ENCODE results near the gene ATMIN.
A peak's percentile ranks its signal among the peaks of the same experiment; 100 is the strongest.

ATMIN gene, protein sequence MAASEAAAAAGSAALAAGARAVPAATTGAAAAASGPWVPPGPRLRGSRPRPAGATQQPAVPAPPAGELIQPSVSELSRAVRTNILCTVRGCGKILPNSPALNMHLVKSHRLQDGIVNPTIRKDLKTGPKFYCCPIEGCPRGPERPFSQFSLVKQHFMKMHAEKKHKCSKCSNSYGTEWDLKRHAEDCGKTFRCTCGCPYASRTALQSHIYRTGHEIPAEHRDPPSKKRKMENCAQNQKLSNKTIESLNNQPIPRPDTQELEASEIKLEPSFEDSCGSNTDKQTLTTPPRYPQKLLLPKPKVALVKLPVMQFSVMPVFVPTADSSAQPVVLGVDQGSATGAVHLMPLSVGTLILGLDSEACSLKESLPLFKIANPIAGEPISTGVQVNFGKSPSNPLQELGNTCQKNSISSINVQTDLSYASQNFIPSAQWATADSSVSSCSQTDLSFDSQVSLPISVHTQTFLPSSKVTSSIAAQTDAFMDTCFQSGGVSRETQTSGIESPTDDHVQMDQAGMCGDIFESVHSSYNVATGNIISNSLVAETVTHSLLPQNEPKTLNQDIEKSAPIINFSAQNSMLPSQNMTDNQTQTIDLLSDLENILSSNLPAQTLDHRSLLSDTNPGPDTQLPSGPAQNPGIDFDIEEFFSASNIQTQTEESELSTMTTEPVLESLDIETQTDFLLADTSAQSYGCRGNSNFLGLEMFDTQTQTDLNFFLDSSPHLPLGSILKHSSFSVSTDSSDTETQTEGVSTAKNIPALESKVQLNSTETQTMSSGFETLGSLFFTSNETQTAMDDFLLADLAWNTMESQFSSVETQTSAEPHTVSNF

DNA sequence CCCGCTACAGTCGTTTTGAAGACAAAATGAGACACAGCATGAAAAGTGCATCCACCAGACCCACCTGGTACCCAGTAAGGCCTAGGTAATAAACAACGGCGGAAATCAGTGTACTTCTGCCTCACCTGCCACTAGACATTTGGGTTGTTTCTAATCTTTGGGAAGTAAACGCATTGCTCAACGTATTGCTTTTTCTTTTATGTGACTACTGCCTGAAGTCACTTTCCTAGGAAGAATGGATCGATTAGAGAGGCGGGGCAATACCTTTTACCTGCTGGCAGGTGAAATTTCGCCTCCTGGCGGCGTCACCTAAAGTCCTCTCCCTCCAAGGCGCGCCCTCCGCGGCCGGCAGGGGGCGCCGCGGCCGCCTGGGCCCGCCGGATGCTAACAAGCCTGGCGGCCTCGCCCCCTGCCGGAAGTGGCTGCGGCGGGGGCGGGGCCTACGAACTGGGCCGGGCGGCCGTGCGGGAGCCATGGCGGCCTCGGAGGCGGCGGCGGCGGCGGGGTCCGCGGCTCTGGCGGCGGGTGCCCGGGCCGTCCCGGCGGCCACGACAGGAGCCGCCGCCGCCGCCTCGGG is at the start of gene ATMIN:
Gene ATMIN, plus strand, starts transcription at position 445 of the 577 bp plus-strand sequence. Its CDS starts 29 bp downstream, at position 474.
- DNase-seq = peak; percentile 86

DNA sequence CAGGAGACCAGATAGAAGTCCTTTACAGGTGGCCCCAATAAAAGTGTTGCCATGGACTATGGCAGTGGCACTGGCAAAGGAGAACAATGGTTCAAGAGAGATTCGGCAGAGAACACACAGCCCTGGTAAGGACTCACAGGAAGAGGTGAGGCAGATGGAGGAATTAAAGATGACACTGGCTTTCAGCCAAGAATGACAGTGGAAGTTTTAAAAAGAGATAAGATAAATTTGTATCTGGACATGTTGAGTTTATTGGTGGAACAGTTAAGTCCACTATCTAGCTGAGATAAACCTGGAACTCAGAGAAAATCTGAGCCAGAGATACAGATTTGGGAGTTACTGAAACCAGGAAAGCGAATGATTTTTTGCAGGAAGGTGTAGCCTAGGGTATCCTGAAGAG is 49.1 kb upstream of the ATMIN start:
- no peak for DNase-seq

DNA sequence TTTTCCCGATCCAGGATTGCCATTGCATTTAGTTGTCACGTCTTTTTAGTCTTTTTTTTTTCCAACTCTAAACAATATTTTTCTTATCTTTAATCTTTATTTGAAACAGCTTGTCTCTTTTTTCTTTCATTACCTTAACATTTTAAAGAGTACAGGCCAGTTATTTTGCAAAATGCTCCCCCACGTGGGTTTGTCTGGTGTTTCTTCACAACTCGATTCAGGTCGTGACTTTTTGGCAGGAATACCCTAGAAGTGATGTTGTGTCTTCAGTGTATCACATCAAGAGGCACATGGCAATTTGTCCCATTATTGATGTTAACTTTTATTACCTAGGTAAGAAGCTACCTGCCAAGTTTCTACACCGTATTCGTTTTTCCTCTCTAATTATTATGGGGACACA is 46.9 kb upstream of the ATMIN start:
- DNase-seq = no peak

DNA sequence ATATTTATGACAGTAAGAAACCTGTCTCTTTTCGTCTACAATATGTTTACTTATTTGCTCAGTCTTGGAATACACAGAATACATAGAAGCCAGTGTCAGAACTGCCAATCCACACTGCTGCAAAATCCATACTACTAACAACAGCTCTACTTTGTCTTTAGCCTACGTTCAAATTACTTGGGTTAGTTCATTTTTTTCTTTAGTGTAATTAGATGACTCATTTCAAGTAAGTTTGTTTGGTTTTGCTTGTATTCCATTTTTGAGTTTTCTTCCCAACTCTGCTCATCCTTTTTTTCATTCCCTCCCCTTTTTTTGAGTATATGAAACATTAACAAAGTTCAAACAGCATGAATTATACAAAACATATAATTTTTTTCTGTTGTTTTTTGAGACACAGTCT is 45.8 kb upstream of the ATMIN start:
- no peak for DNase-seq

DNA sequence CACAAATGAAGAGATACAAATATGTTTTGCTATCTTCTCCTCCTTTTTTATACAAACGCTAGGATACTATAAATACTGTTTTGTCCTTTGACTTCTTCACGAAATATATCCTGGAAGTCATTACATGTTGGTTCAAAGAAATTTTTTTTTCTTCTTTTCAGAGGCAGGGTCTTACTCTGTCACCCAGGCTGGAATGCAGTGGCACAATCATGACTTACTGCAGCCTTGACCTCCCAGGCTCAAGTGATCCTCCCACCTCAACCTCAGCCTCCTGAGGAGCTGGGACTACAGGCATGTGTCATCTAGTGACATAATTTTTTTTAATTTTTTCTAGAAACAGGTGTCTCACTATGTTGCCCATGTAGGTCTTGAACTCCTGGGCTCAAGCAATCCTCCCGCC is 45.1 kb upstream of the ATMIN start:
- DNase-seq = no peak

DNA sequence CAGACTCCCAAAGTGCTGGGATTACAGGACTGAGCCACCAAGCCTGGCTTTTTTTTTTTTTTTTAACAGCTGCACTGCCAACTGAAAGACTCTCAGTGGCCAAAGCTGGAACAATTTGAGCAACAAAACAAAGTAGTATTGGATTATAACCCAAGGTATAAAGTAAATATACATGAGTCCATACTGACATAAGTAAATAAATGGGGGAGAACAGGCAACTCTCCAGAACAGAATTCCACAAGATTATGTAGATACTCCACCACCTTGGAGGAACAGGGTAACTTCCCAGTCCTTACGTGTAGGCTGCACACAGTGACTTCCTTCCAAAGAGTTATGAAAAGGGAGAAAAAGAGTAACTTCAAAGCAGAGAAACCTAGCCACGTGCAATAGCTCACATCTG is 44.7 kb upstream of the ATMIN start:
- DNase-seq = no peak

DNA sequence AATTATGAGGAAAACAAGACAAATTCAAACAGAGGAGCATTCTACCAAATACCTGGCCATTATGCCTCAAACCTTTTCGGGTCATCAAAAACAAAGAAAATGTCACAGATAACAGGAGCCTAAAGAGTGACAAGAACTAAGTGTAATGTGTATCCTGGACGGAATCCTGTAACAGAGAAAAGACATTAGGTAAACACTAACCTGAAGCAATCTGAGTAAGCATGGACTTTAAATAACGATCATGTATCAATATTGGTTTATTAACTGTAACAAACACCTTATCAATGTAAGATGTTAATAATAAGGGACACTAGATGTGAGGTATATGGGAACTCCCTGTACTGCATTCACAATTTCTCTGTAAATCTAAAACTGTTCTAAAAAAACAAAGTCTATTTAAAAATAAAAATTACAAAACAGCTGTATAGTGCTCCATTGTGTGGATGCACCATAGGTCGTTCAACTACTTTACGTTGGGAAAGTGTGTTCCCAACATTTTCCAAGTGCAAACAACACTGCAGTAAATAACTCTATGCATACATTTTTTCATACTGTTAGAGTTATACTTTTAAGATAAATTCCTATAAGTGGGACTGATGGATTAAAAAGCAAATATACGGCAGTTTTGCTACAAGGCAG is 43.7 kb upstream of the ATMIN start:
- DNase-seq = no peak

DNA sequence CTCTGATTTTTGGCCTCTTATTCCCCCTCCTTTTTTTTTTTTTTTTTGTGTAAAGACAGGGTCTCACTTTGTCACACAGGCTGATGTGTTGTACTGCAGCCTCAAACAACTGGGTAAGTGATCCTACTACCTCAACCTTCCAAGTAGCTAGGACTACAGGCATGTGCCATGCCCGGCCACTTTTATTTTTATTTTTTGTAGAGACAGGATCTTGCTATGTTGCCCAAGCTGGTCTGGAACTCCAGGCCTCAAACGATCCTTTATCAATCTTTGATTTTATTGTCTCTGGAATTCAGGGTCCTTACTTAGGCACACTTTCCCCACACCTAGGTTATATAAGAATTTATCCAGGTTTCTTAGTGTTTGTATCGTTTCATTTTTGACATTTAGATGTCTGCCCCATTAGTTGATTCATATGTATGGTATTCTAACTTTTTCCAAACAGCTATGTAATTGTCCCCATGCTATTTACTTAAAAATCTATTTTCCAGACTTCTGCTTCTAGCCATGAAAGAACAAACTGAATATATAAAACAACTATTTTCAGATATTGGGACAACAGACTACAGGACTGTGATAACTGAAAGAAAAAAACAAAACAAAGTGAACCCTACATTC is 42.9 kb upstream of the ATMIN start:
- no peak for DNase-seq

DNA sequence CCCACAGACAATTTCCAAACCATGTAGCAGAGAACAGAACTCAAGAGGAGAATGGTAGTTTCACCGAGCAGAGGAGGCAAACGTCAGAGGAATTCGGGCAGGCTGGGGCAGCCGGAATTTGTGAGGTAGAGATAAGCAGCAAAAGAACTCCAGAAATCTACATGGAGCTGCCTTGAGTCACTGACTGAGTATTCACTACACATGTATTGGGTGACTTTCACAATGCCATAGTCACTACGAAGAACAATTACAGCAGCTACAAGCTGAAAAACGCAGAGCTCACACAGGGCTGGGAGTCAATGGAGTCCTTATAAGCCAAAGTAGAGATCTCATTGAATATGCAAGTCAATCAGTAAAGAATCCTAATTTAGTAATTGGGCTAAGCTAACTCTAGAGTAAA is 42.3 kb upstream of the ATMIN start:
- no peak for DNase-seq

DNA sequence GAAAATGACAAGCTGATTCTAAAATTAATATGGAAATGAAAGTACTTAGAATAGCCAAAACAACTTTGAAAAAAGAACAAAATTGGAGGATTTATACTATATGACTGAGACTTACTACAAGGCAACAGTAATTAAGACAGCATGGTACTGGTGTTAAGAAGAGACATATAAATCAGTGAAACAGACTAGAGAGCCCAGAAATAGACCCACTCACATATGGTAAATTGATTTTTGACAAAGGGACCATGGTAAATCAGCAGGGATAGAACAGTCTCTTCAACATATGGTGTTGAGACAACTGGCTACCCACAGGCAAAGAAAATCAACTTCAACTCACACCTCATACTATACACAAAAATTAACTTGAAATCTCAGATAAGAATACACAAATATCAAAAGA is 41.8 kb upstream of the ATMIN start:
- DNase-seq = peak; percentile 3

DNA sequence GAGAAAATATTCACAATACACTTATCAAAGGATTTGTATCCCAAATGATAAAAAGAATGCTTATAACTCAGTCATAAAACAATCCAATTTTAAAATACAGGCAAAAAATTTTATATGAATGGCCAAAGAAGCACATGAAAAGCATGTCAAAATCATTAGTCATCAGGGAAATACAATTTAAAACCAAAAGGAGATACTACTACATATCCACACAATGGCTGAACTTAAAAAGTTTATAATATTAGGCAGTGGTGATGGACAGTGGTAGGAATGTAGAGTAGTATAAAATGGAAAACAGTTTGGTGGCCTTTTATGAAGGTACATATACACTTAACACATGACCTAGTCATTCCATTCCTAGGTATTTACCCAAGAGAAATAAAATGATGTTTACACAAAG is 41.2 kb upstream of the ATMIN start:
- no peak for DNase-seq

DNA sequence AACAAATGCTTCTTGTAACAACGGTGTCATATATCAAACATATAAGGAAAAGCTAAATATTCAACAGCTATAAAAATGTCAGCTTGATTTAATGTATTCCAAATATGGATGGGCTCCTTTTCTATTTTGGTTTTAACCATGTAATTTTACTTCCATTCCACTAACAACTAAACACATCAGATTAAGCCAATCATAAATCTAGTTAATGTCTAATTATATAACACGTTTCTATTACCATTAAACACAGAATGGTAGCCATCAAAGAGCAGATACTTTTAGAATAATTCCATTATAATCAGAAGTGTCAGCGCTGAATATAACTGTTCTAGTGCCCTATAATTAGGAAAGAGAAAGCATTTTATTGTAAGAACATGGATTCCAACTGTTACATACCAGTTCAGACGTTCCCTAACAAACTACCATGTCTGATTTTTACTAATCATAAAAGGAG is 38.9 kb upstream of the ATMIN start:
- DNase-seq = no peak

DNA sequence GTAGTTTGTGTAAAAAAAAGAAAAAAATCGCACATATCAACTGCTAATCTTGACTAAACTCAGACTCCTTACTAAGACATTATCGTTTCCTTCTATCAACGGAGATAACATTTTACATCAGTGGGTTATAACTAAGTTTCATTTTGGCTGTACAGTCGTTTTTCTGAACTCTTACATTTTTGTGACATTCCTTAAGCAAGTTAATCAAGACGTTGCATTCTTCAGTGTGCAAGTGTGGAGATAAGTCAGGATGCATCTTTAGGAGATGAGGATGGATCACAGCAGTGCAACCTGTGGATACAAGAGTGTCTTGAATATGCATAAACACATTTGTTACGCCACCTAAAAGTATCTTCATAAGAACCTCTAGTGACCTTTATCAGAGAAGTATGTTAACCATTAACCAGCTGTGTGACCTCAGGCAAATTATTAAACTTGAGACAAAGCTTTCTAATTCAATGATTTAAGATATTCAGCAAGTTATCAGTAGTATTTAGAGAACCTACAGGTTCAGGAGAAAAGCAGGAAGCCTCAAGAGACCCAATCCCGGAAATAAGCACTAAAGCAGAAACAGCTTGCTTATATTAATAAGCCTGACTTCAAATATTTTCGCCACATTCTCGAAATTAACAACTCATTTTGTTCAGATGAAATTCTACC is 38.4 kb upstream of the ATMIN start:
- DNase-seq = no peak

DNA sequence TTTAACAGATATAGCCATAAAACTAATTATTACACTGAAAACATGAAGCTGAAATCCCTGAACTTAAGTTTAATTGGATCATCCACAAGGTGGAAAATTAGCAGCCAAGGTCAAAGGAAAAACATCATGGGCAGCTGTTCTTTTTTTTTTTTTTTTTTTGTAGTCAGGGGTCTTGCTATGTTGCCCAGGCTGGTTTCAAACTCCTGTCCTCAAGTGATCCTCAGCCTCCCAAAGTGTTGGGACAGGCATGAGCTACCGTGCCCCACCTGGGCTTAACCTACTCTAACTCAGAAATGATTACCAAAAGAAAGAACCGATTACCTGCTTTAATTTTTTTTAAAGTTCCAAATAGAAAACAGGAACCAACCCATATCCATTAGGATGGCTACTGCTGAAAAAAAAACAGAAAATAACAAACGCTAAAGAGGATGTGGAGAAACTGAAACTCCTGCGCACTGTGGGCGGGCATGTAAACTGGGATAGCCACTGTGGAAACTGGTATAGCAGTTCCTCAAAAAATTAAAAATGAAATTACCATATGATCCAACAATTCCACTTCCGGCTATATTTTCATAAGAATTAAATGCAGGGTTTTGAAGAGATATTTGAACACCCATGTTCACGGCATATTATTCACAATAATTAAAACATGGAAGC is 37.5 kb upstream of the ATMIN start:
- no peak for DNase-seq

DNA sequence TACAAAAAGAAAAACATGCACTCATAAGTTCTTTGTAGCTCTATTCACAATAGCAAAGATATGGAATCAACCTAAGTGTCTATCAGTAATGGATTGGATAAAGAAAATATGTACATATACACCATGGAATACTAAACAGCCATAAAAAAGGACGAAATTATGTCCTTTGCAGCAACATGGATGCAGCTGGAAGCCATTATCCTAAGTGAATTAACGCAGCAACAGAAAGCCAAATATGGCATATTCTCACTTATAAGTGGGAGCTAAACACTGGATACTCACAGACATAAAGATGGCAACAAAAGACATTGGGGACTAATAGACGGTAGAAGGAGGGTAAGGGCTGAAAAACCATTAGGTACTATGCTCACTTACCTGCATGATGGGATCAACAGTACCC is 34.8 kb upstream of the ATMIN start:
- DNase-seq = no peak

DNA sequence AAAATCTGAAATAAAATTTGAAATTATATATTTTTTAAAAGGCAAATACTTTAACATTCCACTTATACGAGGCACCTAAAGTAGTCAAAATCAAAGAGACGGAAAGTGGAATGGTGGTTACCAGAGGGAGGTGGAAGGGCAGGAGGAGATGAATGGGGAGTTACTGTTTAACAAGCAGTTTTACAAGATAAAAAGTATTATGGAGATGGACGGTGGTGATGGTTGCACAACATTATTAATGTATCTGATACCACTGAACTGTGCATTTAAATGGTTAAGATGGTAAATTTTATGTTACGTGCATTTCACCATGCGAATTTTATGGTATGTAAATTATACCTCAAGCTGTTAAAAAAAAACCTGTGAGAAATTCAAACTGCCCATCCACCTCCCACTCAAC is 34.3 kb upstream of the ATMIN start:
- DNase-seq = no peak

DNA sequence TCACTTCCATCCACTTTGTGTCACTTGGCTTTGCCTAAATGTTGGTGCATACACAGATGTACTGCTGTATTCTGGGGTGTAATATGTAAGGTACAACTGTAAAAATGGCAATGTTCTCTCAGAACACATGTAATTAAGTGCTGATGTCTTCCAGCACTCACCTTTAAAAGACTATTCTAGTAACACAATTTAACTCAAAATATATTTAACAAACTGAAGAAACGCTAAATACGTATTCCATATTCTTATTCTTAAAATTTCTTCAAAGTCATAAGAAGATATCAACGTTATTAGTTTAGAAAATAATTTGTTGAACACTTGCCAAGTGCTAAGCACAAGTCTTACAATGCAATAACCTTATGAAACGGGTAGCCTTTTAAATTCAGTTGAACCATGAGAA is 32.6 kb upstream of the ATMIN start:
- DNase-seq = no peak

DNA sequence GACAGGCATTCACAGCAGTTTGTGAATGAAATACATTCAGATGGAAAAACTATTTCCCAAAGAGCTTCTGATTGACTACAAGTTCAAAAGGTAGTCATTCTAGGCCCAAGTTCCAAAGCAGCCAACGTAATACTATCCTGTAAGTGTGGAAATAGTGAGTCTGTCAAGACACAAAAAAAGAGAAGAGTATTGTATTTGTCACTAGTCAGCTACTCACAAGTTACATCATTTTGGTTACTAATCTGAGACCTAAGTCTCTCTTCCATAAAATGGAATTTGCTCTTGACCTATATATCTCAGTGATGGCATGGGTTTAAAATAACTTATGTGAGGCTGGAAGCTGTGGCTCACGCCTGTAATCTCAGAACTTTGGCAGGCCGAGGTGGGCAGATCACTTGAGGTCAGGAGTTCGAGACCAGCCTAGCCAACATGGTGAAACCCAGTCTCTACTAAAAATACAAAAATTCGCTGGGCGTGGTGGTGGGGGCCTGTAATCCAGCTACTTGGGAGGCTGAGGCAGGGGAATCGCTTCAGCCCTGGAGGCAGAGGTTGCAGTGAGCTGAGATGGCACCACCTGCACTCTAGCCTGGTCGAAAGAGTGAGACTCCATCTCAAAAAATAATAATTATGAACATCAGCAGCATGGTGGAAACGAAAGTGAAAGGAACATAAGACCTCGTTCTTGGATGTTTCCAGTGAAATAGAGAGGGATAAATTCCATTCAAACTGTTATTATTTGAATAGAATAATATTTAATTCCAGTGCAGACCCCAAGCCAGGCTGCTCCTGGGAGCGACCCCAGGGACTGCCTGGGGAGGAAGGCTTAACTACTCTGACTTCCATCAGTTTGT is 31.8 kb upstream of the ATMIN start:
- no peak for DNase-seq

DNA sequence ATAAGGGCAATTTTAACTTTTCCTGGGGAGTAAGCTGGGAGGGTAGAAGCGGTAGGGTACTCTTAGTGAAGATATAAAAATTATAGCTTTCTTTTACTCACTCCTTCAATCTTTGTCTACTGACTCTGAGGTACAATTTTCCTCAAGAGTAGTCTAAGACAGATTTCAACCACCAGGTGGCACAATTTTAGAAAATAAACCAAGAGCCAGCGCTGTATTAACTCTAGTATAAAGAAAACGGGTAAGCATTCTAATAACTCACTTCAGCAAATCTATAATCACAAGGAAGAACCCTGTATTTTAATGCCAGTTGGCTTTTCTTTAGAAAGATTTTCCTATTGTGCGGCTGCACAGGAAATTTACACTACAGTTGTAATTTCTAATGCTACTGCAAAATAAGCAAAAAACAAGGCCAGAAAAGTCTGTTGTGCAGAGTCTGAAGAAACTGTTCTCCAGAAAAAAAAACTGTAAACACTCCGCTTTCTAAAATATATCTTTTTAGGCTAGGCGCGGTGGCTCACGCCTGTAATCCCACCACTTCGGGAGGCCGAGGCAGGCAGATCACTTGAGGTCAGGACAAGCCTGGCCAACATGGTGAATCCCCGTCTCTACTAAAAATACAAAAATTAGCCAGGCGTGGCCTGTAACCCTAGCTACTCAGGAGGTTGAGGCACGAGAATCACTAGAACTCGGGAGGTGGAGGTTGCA is 30.8 kb upstream of the ATMIN start:
- DNase-seq = peak; percentile 42

DNA sequence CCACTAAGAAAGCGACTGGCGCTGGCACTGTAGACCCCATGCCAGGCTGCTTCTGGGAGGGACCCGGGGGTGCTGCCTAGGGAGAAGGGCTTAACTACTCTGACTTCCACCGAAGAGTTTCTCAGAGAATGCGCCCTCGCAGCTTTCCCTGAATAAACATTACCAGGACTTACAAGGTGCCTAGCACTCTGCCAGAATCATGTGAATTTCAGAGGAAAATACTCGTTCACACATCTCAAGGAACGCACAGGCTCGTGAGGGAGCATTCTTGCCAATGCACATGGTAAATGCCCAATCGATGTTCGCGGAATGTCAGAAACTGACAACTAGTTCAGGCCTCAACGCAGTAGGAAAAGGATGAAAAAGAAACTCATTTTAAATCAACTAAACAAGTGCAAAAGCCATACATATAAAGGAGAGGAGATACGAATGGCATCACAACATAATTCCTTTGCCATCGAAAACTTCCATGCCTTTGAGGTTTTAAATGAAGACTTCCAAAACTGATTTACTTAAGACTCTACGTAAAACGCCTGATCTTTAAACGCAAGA is 30.0 kb upstream of the ATMIN start:
- no peak for DNase-seq
